Activated CD4-positive, alpha-beta T cell treated with anti-CD3 and anti-CD28 coated beads for 1 hour (primary cell): ENCODE measurements around the gene DCUN1D4.
"Not testable (repeated sequence)": the region's sequence is repeated elsewhere in the genome, so short reads cannot be mapped to it uniquely, and the experiment has no call there.

Source experiments
- DNase-seq: peaks from one replicate; pipeline ENCODE4 v3.0.0-alpha.2; 2020

Gene DCUN1D4

DNA sequence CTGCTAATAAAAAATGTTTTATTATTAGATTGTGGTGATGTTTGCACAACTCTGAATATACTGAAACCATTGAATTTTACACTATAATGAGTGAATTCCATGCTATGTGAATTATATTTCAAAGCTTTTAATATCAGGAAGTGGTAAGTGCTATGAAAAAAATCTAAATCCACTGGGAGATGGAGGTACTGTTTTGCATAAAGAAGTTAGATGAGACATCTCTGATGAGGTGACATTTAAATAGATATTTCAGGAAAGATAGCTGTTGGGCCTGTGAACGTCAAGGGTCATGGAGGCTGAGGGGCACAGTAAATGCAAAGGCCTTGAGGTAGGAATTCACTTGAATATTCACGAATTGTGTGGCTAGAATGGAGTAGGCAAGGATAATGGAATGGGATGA lies 12.3 kb downstream of the DCUN1D4 start:
- DNase-seq: no peak

DNA sequence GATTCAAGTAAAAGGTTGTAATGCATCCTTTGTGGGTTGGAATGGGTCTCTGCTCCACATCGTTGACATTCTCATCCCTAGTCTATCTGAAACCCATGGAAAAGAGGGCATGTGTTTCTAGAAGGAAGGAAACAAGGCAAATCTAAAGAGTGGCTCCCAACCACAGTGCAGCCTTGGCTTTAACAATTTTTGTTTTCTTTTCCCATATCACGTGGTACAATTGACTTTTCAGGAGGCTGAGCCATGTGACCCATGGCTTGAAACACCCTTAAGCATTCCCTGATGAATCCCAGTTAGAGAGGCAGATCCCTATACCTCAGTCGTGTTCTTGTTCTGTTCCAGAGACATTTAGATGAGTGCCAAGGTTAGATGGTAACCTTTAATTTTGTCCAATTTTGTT lies 12.8 kb downstream of the DCUN1D4 start:
- no peak for DNase-seq

DNA sequence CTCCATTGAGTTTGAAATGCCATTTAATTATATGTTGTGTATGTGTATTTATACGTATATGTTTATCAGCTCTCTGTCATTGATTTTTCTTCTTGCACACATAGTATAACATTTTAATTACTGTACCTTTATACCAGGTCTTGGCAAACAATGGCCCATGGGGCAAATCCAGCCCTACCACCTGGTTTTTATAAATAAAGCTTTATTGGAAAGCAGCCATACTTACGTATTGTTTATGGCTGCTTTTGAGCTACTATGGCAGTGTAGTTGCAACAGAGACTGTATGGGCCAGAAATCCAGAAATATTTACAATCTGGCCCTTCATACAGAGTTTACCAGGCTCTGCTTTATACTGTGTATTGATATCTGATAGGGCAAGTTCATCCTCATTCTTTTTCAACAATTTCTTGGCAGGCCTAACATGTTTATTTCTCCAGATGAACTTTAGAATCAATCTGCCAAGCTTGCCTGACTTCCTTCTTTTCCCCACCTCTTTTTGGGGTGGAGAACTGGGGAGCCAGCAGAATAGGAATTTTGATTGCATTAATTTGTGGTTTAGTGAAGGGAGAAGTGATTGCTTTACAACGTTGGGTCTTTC lies 15.8 kb downstream of the DCUN1D4 start:
- no peak for DNase-seq

DNA sequence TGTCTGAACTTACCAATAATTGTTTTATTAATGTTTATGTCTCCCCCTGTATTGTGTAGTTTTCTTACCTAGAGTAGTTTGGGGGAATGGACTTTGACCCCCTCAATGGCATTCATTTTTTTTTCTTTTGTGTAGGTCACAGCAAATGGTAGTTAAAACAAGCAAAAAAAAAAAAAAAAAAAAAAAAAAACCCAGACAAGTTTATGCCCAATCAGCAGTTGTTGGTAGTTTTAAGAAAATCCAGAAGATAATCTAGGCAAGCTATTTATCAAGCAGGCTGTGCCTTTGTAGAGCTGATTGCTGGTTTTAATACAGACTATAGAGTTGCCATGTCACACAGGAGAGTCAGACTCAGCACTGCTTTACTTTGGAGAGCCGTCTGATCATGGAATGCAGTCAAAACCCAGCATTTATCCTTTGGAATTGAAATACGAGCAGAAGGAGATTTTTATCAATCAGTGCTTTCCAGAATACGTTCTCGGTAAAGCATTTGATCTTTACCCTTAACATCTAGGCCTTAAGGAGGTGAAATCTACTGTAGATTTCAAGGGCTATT lies 16.6 kb downstream of the DCUN1D4 start:
- no peak for DNase-seq

DNA sequence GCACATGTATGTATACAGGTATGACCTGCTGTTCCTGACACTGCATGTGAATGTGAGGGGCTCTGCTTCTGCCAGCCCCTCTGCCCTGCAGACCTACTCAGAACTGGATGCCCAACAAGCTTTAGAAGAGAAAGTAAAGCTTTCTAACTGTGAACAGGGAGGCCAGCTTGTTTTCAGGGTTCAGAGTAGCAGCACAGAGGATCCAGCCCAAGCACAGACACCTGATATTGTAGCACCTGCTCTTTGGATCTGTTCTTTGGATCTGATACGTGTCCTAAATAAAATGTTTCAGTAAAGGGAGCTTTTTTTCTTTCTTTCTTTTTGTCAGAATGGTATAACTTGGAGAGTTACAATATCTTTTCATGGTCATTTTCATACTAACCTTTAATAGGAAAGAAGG lies 19.2 kb downstream of the DCUN1D4 start:
- no peak for DNase-seq

DNA sequence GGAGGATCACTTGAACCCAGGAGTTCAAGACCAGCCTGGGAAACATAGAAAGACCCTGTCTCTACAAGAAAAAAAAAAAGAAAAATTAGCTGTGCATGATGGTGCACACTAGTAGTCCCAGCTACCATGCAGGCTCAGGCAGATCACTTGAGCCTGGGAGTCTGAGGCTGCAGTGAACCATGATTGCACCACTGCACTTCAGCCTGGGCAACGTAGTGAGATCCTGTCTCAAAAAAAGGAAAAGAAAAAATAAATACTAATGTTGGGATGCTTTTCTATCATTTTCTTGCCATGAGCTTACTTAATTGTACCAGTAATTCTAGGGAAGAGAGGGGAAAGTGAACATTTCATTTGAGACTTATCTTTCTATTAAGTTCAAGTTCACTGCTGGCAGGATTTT lies 19.8 kb downstream of the DCUN1D4 start:
- no peak for DNase-seq

DNA sequence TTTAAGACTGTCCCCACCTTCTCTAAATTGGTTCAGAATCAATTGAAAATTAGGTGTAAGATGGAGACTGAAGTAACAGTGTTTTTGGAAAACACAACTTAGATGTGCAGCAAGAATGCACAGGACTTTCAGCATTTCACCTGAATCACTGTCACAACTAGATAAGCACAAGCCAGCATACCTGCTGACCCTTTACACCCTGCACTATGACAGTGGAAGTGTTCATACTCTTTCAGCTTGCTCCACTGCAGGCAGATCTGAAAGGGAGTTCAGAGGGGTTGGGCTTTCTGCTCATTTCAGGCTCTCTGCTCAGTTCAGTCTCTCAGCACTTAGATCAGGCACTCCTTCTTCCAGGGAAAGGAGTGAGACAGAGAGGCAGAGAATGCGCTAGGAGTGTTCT lies 22.8 kb downstream of the DCUN1D4 start:
- no peak for DNase-seq

DNA sequence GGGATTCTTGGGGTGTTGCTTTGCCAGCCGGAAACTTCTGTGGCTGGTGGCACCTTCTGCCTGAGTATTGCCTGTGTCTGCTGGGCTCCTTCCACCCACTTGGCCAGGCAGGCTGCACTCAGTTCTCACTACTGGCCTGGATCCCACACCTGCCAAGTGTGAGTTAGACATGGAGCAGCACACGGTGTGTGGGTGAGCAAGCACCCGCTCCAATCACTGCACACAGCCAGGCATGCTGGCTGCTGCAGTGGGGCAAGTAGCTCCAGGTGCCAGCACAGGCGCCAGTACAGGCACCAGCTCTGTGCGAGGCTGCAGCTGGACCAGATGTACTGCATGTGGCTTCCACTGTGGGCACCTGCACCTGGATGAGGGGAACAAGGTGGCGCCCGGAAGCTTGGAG lies 23.9 kb downstream of the DCUN1D4 start:
- DNase-seq: no peak

DNA sequence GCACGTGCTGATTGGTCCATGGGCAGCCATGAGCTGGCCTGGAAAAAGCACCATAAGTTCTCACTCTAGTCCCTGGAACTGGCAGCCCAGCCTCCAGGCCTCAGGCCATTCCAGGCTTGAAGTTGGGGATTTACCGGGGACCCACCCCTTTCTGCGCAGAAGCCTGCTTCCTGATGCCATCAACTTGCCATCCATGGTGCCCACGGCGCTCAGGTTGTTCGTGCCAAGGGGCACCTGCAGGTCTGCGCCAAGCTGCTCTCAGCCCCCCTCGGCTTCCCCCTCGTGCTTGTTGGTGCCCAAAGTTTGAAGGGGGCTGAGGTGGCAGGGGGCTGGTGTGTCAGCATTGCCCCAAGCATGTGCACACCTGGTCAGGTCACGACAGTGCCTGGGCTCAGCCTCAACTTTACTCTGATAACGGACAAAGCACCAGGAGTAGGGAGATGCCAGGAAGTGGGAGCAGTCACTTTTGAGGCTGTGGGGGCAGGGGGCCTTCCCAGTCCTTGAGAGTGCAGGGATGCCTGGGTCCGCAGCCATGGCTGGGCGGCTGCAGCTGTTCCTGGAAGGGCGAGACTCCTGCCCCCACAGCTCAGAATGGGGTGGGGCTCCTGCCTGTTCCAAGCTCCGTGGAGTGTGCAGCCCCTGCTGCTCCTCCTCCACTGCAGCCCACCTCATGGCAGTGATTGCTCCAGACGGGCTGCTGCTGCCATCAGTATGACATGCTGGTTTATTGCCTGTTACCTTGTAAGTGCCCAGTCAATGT lies 24.9 kb downstream of the DCUN1D4 start:
- DNase-seq: no peak

DNA sequence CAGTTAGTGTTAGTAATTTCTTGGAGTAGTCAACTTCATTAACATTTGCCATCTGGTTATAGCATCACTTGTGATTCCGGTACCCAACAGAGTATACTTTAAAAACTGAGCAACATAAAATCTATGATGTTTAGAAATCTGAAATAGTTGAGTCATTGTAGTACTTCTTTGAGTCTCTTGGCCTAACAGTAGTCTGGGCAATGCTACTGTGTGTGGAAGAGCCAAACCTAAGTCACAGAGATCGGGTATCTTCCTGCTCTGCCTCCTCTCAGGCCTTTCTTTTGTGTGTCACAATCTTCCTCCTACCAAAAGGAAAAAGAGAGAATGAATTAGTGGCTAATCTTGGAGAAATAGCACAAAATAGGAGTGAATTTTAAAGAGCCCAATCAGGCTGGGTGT lies 25.5 kb downstream of the DCUN1D4 start:
- no peak for DNase-seq

DNA sequence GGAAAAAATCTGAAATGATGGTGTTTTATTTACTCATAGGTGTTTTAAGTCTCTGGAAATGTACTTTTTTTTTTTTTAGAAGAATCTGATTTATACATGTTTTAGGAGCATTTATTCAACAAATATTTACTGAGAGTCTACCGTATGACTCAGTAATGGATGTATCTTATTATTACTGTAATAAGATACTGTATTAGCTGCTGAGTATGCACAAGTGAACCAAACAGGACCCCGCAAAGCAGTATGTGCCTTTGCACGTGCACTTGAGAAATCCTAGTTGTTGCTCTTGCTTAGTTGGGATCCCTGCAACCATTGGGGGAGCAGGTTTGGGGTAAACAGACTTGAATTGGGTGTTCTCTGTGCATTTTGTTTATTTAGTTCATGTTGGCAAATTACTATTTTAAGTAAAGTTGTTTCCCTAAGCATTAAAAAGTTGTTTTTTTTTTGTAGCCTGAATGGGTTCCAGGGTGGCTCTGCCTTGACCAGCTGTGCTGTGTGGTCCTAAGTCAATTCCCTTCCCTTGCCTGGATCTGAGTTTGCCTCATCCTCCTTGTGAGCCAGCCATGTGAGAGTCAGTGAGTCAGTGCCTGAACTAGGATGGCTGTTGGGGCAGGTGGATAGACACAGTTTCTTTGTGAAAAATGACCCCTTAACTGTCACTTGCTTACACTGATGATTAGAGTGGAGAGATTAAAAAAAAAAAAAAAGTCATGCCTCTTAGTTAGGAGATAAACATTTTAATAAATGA lies 27.7 kb downstream of the DCUN1D4 start:
- no peak for DNase-seq

DNA sequence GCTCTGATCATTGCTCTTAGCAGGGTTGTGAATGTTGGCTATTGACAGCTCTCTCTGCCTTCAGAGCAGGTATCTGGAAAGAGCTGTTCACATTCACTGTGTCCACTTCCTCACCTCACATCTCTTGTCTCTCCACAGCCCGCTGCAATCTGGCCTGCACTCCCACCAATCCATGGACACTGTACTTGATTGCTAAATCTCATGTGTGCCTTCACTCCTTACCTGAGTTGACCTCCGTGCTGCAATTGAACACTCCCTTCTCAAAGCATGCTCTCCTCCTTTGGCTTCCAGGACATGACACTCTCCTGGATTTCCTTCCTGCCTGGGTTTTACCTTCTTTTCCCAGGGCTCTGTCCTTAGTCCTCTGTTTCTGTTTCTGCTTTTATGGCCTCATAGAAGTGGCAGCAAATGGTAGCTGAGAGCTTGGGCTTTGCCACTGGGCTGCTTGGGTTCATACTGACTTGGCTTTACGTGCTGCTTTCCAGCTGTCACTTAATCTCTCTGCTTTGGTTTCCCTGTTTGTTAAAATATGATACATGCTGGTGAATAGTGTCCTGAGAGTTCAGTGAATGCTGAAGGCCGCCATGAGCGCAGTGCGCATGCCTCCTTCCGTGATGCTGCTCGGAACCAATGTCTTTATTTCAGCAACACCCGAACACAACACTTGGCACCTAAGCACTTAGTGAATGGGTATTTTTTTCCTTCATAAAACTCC lies 29.5 kb downstream of the DCUN1D4 start:
- DNase-seq: no peak

DNA sequence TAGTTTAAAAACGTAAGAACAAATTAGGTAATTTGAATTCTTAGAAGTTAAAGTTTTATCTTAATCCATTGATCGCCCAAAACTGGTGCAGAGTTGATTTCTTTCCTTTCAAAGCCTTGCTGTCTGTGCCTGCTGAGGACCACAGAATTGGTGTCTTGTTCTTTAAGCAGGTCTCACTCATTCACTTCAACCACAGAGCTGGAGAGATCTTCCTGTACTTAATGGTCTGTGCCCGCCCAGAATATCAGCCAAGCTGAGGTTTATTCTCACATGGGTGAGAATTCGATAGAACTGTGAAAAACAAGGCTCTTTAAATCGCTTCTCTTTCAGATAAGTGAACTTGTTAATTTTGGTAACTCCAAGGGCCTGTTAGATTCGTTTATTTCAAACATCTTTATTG lies 31.6 kb downstream of the DCUN1D4 start:
- DNase-seq: no peak

DNA sequence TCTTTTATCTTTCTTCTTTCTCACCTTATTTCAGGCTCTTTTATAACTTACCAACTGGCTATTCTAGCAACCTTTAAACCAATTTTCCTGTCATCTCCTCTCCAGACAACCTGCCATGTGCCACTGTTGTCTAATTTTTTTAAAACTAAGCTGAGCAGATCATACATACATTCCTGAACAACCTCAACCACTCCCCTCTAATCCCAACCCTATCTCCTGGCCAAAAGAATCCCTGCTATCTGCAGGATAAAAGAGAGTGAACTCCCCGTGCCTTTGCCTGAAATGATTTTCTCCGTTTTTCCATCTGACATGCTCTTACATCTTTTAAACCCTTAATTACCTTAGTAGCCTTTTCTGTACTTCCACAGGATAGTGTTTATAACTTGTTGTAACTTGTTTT lies 35.5 kb downstream of the DCUN1D4 start:
- no peak for DNase-seq

DNA sequence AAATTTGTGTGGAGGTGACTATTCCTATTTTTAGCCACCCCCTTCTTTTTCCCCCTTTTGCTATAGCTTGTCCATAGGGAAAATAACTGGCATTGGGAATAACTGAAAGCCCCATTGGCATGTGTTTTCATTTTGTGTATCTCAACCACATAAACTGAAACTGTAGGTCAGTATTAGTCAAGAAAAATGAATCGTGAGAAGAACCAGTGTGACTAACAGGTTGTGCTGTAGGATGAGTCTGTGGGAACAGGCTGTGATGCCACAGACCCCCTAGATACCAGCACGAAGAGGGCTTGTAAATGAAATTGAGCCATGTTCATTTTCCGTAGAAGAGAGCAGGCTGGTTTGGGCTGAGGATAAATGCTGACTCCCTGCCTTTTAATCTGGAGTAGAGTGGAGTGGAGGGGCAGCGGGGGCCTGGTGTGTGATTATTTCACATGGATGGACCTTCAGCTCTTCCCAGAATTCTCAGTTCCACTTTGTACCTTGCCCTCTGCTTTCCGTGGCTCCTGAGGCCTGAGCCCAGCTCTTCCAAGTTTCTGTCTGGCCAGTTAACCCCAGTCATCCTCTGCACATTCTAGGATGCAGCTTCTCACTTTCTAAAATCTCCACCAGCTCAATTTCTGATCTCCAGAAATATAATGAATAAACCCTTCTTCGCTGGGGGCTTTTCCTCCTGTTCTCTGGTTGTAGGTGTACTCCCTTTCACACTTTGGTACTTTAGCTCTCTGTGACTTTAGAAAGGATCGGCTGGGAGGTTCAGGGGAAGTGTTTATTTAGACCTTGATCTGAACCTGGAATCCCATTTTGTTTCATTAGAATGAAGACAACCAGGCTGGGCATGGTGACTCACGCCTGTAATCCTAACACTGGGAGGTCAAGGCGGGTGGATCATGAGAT lies 37.3 kb downstream of the DCUN1D4 start:
- no peak for DNase-seq

DNA sequence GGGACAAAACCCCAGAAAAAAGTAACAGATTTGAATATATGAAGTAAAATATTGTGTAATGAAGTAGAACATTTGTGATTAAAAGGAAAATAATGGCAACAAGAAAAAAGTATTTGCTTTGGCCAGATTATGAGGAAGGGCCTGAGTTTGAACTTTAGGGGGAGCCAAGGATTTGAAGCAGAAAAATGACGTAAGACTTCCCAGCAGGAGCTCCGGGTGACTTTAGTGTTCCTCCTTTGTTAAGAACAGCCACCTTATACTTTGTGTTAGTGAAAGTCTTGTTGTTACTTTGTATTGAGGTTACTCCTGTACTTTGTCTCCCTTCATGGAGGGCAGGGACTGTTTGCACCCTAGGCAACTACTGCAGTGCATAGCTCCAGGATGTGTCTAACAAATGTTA lies 41.1 kb downstream of the DCUN1D4 start:
- no peak for DNase-seq

DNA sequence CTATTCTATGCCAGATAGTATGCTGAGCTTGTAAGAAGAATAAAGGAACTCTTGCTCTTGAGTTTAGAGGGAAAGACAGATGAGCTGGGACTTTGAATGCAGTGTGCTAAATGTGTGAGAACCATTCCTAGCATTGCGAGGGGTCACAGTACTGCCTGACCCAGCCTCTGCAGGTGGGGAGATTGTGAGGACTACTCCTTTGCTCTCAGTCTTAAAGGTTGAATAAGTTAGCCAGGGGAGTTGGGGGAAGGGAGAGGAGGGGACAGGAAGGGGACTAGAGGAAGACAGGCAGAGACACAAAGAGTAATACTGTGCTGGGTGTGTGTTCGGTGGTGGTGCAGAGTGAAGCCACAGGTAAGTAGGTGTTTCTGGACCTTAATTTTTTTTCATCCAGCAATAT lies 41.7 kb downstream of the DCUN1D4 start:
- DNase-seq: no peak

DNA sequence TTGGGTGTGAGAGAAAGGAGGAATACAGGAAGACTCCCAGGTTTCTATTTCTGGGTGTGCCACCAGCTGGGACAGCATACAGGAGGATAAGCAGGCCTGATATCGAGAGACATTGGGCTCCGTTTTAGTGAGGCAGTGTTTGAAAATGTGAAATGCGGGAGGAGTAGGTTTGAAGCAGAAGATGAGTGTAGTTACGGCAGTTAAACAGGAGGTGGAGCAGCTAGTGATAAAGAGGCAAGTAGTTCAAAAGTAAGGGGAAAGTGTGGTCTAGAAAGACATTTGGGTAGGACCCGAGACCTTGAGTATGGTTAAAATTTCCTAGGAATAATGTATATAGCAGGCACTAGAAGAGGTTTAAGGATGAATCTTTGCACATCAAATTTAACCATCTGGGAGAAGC lies 42.4 kb downstream of the DCUN1D4 start:
- DNase-seq: no peak

DNA sequence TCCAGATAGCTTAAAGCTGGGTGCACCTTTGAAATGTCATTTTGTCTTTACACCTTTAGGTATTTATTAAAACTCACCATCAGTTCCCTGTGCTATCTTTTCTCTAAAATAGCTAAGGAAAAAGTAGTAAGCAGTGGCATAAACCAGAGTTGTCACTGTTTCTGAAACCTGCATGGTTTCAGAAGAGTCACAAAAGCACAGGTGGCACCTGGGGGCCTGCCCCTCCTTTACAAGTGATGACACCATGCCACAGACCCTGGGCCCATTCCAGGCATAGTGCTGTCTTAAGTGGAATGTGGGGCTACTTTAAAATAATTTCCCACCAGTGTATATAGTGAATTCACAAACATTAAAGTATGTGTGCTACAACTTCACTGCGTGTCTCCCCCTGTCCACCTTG lies 47.8 kb downstream of the DCUN1D4 start:
- DNase-seq: no peak

DNA sequence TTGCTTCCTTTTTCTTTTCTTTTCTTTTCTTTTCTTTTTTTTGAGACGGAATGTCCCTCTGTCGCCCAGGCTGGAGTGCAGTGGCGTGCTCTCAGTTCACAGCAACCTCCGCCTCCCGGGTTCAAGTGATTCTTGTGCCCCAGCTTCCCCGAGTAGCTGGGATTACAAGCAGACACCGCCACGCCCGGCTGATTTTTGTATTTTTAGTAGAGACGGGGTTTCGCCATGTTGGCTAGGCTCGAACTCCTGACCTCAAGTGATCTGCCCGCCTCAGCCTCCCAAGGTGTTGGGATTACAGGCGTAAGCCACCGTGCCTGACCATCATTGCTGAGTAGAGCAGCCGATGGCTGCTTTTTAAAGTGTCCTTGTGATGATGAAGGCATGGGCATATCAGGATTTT lies 50.4 kb downstream of the DCUN1D4 start:
- DNase-seq: not testable (repeated sequence)

DNA sequence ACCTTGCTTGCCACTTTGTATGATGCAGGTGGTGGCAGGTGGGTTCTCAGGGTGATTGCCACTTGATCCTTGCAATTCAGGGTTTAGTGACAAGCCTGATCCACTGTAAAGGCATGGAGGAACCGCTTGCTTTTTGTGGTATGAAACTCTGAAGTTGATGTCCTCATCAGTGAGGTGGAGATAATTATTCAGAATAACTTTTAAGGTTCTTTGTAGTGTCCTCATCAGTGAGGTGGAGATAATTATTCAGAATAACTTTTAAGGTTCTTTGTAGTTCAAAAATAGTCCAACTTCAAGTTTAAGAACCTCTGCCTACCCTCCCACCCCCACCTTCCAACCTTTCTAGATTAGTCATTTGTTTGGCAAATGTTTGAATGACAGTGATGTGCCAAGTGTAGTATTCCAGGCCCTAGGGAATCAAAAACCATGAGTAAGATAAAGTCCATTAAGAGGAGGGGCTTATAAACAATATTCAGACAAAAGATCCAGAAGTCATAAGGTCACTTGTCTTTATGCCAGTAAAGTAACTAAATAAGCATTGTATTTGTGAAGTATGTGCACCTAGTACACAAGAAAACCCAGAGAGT lies 51.2 kb downstream of the DCUN1D4 start:
- DNase-seq: no peak

DNA sequence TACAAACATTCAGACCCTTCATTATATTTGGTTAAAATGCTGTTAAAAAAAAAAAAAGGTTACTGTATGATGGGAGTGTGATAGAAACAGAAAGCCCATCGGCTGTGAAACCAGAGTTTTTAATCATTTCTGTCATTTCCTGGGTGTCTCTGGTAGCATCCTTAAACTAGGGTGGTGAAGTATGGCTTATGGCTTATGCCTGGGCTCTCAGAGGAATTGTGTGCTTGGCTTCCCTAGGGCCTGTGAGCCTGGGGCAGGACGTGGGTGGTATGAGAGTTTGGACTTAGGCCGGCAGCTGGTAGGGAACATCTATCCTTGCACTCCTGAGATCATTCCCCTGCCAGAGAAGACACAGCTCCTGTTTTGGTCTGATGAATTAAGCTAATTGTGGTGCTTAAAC lies 52.2 kb downstream of the DCUN1D4 start:
- no peak for DNase-seq
